ENCODE data around the gene LHFPL5. TPM values are rescaled to one million over a fixed set of nuclear protein-coding genes. Genes with fewer than 3 reads are reported as not detected.

The LHFPL5 gene
- total RNA-seq, 1 experiment from 2014 or later: 0.71 TPM

DNA sequence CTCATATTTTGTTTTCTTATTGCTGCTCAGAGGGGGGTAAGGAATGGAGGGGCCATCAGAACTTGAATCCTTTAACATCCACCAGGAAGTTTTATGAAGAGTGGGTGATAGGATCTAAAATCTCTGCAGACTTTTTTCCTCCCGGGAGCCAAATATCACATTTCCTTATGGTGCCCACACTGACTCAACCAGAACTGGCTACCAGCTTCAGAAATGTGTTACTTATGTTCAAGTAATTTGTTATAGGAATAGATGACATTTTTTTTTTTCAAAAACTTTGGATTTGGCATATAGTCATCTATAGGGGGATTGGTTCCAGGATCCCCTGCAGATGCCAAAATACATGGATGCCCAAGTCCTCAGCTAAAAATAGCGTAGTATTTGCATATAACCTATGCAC lies 18.4 kb downstream of the LHFPL5 start:
- no peaks in the 10 kb centered on the region for H4K20me1 ChIP-seq (ENCODE audit: insufficient read depth)
- no peaks in the 10 kb centered on the region for H3K9me2 ChIP-seq (ENCODE audit: insufficient read depth)
- TF ChIP-seq, protein P1, sequence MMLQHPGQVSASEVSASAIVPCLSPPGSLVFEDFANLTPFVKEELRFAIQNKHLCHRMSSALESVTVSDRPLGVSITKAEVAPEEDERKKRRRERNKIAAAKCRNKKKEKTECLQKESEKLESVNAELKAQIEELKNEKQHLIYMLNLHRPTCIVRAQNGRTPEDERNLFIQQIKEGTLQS (IDR thresholded peaks at IDR 0.05): no peak
- TF ChIP-seq ZFX (IDR thresholded peaks at IDR 0.05) (no peak), YY1 (IDR thresholded peaks at IDR 0.05; ENCODE audit: extremely low read depth, insufficient replicate concordance, low read depth, low read length) (no peak), ELF1 (IDR thresholded peaks at IDR 0.05; ENCODE audit: borderline replicate concordance, low read depth) (no peak), FOSL1 (IDR thresholded peaks at IDR 0.05; ENCODE audit: low read depth) (no peak), TCF7L2 (IDR thresholded peaks at IDR 0.05; ENCODE audit: borderline replicate concordance, extremely low read depth, insufficient read depth, insufficient read length) (no peak), SIN3A (IDR thresholded peaks at IDR 0.05; ENCODE audit: low read depth) (no peak), SP1 (IDR thresholded peaks at IDR 0.05; ENCODE audit: low read depth) (no peak), CBX3 (IDR thresholded peaks at IDR 0.05; ENCODE audit: low read depth) (no peak), CEBPB (IDR thresholded peaks at IDR 0.05; ENCODE audit: low read depth) (no peak), SRF (IDR thresholded peaks at IDR 0.05; ENCODE audit: low read depth) (no peak), EZH2phosphoT487 (IDR thresholded peaks at IDR 0.05; ENCODE audit: borderline replicate concordance) (no peak)
- TF ChIP-seq, protein P2, sequence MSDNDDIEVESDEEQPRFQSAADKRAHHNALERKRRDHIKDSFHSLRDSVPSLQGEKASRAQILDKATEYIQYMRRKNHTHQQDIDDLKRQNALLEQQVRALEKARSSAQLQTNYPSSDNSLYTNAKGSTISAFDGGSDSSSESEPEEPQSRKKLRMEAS (IDR thresholded peaks at IDR 0.05): no peak
- TF ChIP-seq, protein P3, sequence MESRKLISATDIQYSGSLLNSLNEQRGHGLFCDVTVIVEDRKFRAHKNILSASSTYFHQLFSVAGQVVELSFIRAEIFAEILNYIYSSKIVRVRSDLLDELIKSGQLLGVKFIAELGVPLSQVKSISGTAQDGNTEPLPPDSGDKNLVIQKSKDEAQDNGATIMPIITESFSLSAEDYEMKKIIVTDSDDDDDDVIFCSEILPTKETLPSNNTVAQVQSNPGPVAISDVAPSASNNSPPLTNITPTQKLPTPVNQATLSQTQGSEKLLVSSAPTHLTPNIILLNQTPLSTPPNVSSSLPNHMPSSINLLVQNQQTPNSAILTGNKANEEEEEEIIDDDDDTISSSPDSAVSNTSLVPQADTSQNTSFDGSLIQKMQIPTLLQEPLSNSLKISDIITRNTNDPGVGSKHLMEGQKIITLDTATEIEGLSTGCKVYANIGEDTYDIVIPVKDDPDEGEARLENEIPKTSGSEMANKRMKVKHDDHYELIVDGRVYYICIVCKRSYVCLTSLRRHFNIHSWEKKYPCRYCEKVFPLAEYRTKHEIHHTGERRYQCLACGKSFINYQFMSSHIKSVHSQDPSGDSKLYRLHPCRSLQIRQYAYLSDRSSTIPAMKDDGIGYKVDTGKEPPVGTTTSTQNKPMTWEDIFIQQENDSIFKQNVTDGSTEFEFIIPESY (IDR thresholded peaks at IDR 0.05; ENCODE audit: extremely low read depth, insufficient replicate concordance, low read length): no peak
- RAD21 ChIA-PET (ENCODE audit: low non-redundant PET in 1 of 2, low total read pairs in 2 of 2, uncharacterized antibody in 2 of 2, unreplicated experiment in 2 of 2): no interaction called here
- H3K79me2 ChIP-seq (ENCODE audit: insufficient read depth, low read length): no peaks in the 10 kb centered on the region
- CTCF ChIA-PET: no interaction called here
- no peaks in the 10 kb centered on the region for H3K4me1 ChIP-seq (ENCODE audit: control insufficient read depth in 1 of 2, insufficient read depth in 2 of 2, low read length in 2 of 2)
- DNase-seq (ENCODE audit: low read depth, low spot score) (no peak), ATAC-seq (no peak)
- H3K36me3 ChIP-seq (ENCODE audit: control insufficient read depth in 1 of 2, insufficient read depth in 2 of 2, low read length in 2 of 2): no peaks in the 10 kb centered on the region
- H3K9me3 ChIP-seq (ENCODE audit: control insufficient read depth in 1 of 2, insufficient read depth in 1 of 2, low read depth in 1 of 2, low read length in 2 of 2): no peaks in the 10 kb centered on the region
- H3K27me3 ChIP-seq (ENCODE audit: insufficient read depth, low read length): no peaks in the 10 kb centered on the region
- intact Hi-C loops (cut with micrococcal nuclease): no loop called here
- no peak overlapping the region for H3K4me2 ChIP-seq (ENCODE audit: low read length)
- H3K9ac ChIP-seq (ENCODE audit: low read length): no peak overlapping the region
- no peak overlapping the region for H3K4me3 ChIP-seq (replicated peaks in 1 of 2; ENCODE audit: low read depth in 1 of 2, low read length in 2 of 2)
- POLR2A ChIA-PET: no interaction called here
- no peak overlapping the region for H2AFZ ChIP-seq (ENCODE audit: low read depth, low read length, poor library complexity, severe bottlenecking)
- BruUV-seq (replicated peaks): no TSS peak
- H3K27ac ChIP-seq (ENCODE audit: low read depth, low read length): no peak overlapping the region
